Thyroid gland (tissue), 4 donors: ENCODE measurements around the gene UTP4. TPM values are rescaled to one million over a fixed set of nuclear protein-coding genes. Genes with fewer than 3 reads are reported as not detected.

ENCODE experiments used
- DNase-seq, 2 donors: peaks; one replicate each; pipeline ENCODE4 v3.0.0-alpha.2; 2019
- H3K27ac ChIP-seq, 3 donors: fragments of 200-600 bp; sonication (generic); 1 replicate in 2 of 3; 2 replicates in 1 of 3; pipeline ENCODE4 v1.5.1; 2016 to 2019; ENCODE audit warnings: mild to moderate bottlenecking in 1 of 3, moderate library complexity in 1 of 3
- H3K27me3 ChIP-seq: fragments of 200-600 bp; sonication (generic); one replicate; pipeline ENCODE4 v1.5.1; 2019
- H3K36me3 ChIP-seq, 2 donors: fragments of 200-600 bp; sonication (generic); one replicate each; pipeline ENCODE4 v1.5.1; 2016 to 2019
- H3K4me1 ChIP-seq, 2 donors: fragments of 200-600 bp; sonication (generic); one replicate each; pipeline ENCODE4 v1.5.1; 2017 to 2019
- H3K4me3 ChIP-seq, 3 donors: fragments of 200-600 bp; sonication (generic); replicated peaks in 1 of 3; 1 replicate in 2 of 3; 2 replicates in 1 of 3; pipeline ENCODE4 v1.5.1; 2016; ENCODE audit warnings: mild to moderate bottlenecking in 1 of 3
- H3K9me3 ChIP-seq: fragments of 200-600 bp; sonication (generic); one replicate; pipeline ENCODE4 v1.5.1; 2017
- CTCF ChIP-seq, 6 experiments: fragments of 200-600 bp in 3 of 6; fragments of 450-650 bp in 3 of 6; sonication (generic) in 3 of 6; IDR thresholded peaks; one replicate each; pipeline ENCODE4 v1.5.1; 2016 to 2019; ENCODE audit warnings: antibody characterized with exemption in 6 of 6, mild to moderate bottlenecking in 2 of 6, inconsistent platforms in 1 of 6, moderate library complexity in 1 of 6
- POLR2A ChIP-seq, 2 donors: fragments of 450-650 bp; IDR thresholded peaks; one replicate each; pipeline ENCODE4 v1.6.1; 2017; ENCODE audit warnings: antibody characterized with exemption in 2 of 2, mild to moderate bottlenecking in 2 of 2, moderate library complexity in 1 of 2
- WGBS, 2 donors: methylation state at CpG; one replicate each; pipeline ENCODE4 v1.1.5; 2017; 5-methylcytosine and 5-hydroxymethylcytosine counted together
- intact Hi-C: fragments of 100-400 bp; cut with DNase I; formaldehyde crosslinking; loops from one replicate; pipeline ENCODE4 v1.15.1; 2023
- total RNA-seq, 4 donors: library from RNA; depleted of rRNA; stranded (reverse); fragments of >200 nt; gene quantifications; one replicate each; pipeline ENCODE4 v1.2.3, GENCODE V29; 2016

UTP4 gene
- total RNA-seq: 10 to 100 TPM; 22.4 to 33.1 (median 24.1) TPM

- Histone ChIP-seq H3K27me3 (no peaks in the 10 kb centered on the region), H3K4me3 (peak within 1 kb of the TSS; percentile 84 to 95 (median 93)), H3K4me1 (peaks cover 9 to 16% of the 10 kb centered on the region in 2 donors), H3K9me3 (no peaks in the 10 kb centered on the region), H3K36me3 (peaks cover 0 to 3% of the 10 kb centered on the region in 2 donors), H3K27ac (peak within 1 kb of the TSS; percentile 81 to 92 (median 91))
- intact Hi-C loops: no loop called here
- TF ChIP-seq POLR2A (IDR thresholded peaks at IDR 0.05): peak; percentile 97 to 98
- TF ChIP-seq CTCF (IDR thresholded peaks at IDR 0.05): no peak
- 1 to 3% methylated on average over 12 to 33 of the region's 78 CpGs for WGBS, 2 donors
- peak; percentile 85 for DNase-seq
Measured at GRCh38 chr16:69132424-69133252, at the start of gene UTP4, which contains the start of gene CHTF8. TSS of gene UTP4 (plus strand) at chr16:69132649. CDS start at chr16:69133460, 811 bp downstream. TSS of gene CHTF8 (minus strand) at chr16:69132588. CDS start at chr16:69121458, 11,130 bp downstream.

GRCh38 chr16:69083306-69083941, 49.0 kb upstream of the UTP4 start:
- Histone ChIP-seq H3K4me1 (peaks cover 25 to 28% of the 10 kb centered on the region in 2 donors), H3K9me3 (no peaks in the 10 kb centered on the region), H3K27ac (peak overlapping the region; percentile 12 to 59 (median 48)), H3K27me3 (no peaks in the 10 kb centered on the region), H3K4me3 (no peak overlapping the region), H3K36me3 (no peaks in the 10 kb centered on the region)
- TF ChIP-seq CTCF (IDR thresholded peaks at IDR 0.05) (peak in 3 of 6 experiments; percentile 31 to 45 (median 32)), POLR2A (IDR thresholded peaks at IDR 0.05) (no peak)
- WGBS, 2 donors: 69 to 94% methylated on average over 8 to 16 of the region's 16 CpGs
- intact Hi-C loops: no loop called here
- peak in 1 of 2 donors; percentile 37 for DNase-seq

- 50 to 54% methylated on average over 2 of the region's 2 CpGs for WGBS, 2 donors
- intact Hi-C loops: no loop called here
Measured at GRCh38 chr16:69084289-69084688, 48.2 kb upstream of the UTP4 start.

GRCh38 chr16:69085032-69085695, 47.3 kb upstream of the UTP4 start:
- Histone ChIP-seq H3K4me3 (no peak overlapping the region), H3K9me3 (no peaks in the 10 kb centered on the region), H3K4me1 (peaks cover 41% of the 10 kb centered on the region in 2 donors), H3K36me3 (no peaks in the 10 kb centered on the region), H3K27me3 (no peaks in the 10 kb centered on the region), H3K27ac (peak overlapping the region in 2 of 3 donors; percentile 30 to 64)
- no peak for TF ChIP-seq POLR2A (IDR thresholded peaks at IDR 0.05)
- TF ChIP-seq CTCF (IDR thresholded peaks at IDR 0.05): no peak
- WGBS, 2 donors: 88 to 89% methylated on average over 5 of the region's 5 CpGs
- intact Hi-C loops: no loop called here
- no peak for DNase-seq

More at GRCh38 chr16:69084289-69084688, 48.2 kb upstream of the UTP4 start:
- Histone ChIP-seq H3K4me1 (peaks cover 34 to 37% of the 10 kb centered on the region in 2 donors), H3K4me3 (no peak overlapping the region), H3K27ac (peak overlapping the region in 1 of 3 donors; percentile 12), H3K27me3 (no peaks in the 10 kb centered on the region), H3K36me3 (no peaks in the 10 kb centered on the region), H3K9me3 (no peaks in the 10 kb centered on the region)
- TF ChIP-seq CTCF (IDR thresholded peaks at IDR 0.05): no peak
- no peak for TF ChIP-seq POLR2A (IDR thresholded peaks at IDR 0.05)
- DNase-seq: no peak
